Measurements from ENCODE around the gene DENND4A. TPM values are rescaled to one million over a fixed set of nuclear protein-coding genes. Genes with fewer than 3 reads are reported as not detected.

Gene DENND4A
- total and polyA plus RNA-seq, 10 of the 15 experiments (the other 5 are each of a cell fraction or from before 2014, with no cell fraction given): 14.2 to 81.8 (median 34.1) TPM

GRCh38 chr15:65761210-65761926 lies 30.7 kb downstream of the DENND4A start (continued):
- TF ChIP-seq SMAD5 (IDR thresholded peaks at IDR 0.05; ENCODE audit: low read depth) (no peak), RELA (IDR thresholded peaks at IDR 0.05; ENCODE audit: borderline replicate concordance, partially characterized antibody) (no peak), TCF12 (IDR thresholded peaks at IDR 0.05; ENCODE audit: low read depth, low read length) (no peak), KLF5 (IDR thresholded peaks at IDR 0.05; ENCODE audit: partially characterized antibody) (no peak), HSF1 (IDR thresholded peaks at IDR 0.05; ENCODE audit: low read depth, low read length) (no peak), RCOR1 (conservative IDR thresholded peaks at IDR 0.05; ENCODE audit: low read depth, low read length) (no peak), IRF4 (IDR thresholded peaks at IDR 0.05; ENCODE audit: low read depth, low read length) (no peak), NR2F1 (conservative IDR thresholded peaks at IDR 0.05) (no peak), CHD4 (IDR thresholded peaks at IDR 0.05) (no peak), ASH2L (IDR thresholded peaks at IDR 0.05; ENCODE audit: borderline replicate concordance, low read depth) (no peak), RUNX3 (IDR thresholded peaks at IDR 0.05; ENCODE audit: low read length) (peak; percentile 63), JUND (IDR thresholded peaks at IDR 0.05; ENCODE audit: low read depth, low read length) (no peak), POU2F2 (IDR thresholded peaks at IDR 0.05; ENCODE audit: borderline replicate concordance, low read depth, low read length) (no peak), CHD2 (IDR thresholded peaks at IDR 0.05; ENCODE audit: borderline replicate concordance, low read depth, low read length) (no peak), ETV6 (conservative IDR thresholded peaks at IDR 0.05 in 1 of 2, IDR thresholded peaks at IDR 0.05 in 1 of 2; ENCODE audit: borderline replicate concordance in 1 of 2, low read depth in 1 of 2) (peak in 1 of 2 experiments; percentile 62; a peak in 1 of 4 replicates), LARP7 (IDR thresholded peaks at IDR 0.05) (no peak), TCF7 (IDR thresholded peaks at IDR 0.05; ENCODE audit: borderline replicate concordance) (no peak), YBX1 (IDR thresholded peaks at IDR 0.05) (no peak), KAT2A (conservative IDR thresholded peaks at IDR 0.05; ENCODE audit: control insufficient read depth, low read depth, low read length) (no peak), TCF3 (IDR thresholded peaks at IDR 0.05; ENCODE audit: borderline replicate concordance, insufficient read depth, low read depth, low read length) (no peak), ATF2 (IDR thresholded peaks at IDR 0.05; ENCODE audit: low read length) (peak; percentile 78), EZH2 (IDR thresholded peaks at IDR 0.05; ENCODE audit: borderline replicate concordance, control insufficient read depth, low read depth, low read length) (no peak)
- TF ChIP-seq, protein P1, sequence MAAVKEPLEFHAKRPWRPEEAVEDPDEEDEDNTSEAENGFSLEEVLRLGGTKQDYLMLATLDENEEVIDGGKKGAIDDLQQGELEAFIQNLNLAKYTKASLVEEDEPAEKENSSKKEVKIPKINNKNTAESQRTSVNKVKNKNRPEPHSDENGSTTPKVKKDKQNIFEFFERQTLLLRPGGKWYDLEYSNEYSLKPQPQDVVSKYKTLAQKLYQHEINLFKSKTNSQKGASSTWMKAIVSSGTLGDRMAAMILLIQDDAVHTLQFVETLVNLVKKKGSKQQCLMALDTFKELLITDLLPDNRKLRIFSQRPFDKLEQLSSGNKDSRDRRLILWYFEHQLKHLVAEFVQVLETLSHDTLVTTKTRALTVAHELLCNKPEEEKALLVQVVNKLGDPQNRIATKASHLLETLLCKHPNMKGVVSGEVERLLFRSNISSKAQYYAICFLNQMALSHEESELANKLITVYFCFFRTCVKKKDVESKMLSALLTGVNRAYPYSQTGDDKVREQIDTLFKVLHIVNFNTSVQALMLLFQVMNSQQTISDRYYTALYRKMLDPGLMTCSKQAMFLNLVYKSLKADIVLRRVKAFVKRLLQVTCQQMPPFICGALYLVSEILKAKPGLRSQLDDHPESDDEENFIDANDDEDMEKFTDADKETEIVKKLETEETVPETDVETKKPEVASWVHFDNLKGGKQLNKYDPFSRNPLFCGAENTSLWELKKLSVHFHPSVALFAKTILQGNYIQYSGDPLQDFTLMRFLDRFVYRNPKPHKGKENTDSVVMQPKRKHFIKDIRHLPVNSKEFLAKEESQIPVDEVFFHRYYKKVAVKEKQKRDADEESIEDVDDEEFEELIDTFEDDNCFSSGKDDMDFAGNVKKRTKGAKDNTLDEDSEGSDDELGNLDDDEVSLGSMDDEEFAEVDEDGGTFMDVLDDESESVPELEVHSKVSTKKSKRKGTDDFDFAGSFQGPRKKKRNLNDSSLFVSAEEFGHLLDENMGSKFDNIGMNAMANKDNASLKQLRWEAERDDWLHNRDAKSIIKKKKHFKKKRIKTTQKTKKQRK (IDR thresholded peaks at IDR 0.05; ENCODE audit: low read depth, low read length): no peak
- TF ChIP-seq, protein P2, sequence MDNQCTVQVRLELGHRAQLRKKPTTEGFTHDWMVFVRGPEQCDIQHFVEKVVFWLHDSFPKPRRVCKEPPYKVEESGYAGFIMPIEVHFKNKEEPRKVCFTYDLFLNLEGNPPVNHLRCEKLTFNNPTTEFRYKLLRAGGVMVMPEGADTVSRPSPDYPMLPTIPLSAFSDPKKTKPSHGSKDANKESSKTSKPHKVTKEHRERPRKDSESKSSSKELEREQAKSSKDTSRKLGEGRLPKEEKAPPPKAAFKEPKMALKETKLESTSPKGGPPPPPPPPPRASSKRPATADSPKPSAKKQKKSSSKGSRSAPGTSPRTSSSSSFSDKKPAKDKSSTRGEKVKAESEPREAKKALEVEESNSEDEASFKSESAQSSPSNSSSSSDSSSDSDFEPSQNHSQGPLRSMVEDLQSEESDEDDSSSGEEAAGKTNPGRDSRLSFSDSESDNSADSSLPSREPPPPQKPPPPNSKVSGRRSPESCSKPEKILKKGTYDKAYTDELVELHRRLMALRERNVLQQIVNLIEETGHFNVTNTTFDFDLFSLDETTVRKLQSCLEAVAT (IDR thresholded peaks at IDR 0.05): 0 out of 2 replicates have a peak, but pooled peaks have one; percentile 23

All from GM12878 (cell line).